HG03571 (cell line): ENCODE measurements around the gene RANBP9.

Experiments
- ATAC-seq: cut with Tn5 transposase; IDR thresholded peaks from one replicate; pipeline ENCODE4 v1.9.1; 2021; ENCODE audit not compliant: unreplicated experiment

RANBP9 gene

GRCh38 chr6:13604546-13605416 lies 106.9 kb downstream of the RANBP9 start:
- ATAC-seq, result no peak

DNA sequence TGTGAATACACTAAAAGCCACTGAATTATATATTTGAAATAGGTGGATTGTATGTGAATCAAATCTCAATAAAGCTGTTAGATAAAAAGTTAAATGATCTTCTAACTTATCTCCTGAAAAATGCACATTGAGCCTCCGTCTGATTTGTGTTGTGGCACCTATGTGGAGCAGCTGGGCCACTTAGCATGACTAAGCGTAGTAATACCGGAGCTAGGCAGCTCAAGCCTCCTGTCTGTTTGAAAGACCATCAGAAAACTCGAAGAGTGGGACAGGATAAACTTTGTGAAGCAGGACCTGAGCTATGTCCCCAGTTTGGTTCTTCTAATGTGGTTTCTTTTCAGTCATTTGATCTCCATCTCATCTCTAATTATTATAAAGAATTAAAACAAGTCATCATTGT lies 107.5 kb downstream of the RANBP9 start:
- no peak for ATAC-seq

- no peak for ATAC-seq
Measured at GRCh38 chr6:13600036-13600435, 111.6 kb downstream of the RANBP9 start.

DNA sequence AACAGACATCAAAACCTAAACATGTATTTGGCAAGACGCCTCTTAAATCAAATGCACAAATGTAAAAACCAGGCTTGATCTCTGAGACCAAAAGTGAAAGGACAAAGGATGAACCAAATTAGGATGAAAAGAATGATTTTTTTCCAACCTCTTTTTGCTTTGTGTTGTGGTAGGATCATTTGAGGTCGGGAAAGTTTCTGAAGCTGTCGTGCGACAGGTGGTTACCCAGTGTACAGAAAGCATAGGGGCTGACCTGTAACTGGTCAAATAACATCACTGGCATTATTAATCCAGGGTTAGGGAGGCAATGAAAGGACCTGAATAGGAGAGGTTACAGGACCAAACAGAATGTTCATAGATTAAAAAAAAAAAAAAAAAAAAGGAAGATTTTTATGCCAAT lies 114.6 kb downstream of the RANBP9 start:
- no peak for ATAC-seq

- ATAC-seq, result no peak
Measured at GRCh38 chr6:13593720-13594119, 117.9 kb downstream of the RANBP9 start.

DNA sequence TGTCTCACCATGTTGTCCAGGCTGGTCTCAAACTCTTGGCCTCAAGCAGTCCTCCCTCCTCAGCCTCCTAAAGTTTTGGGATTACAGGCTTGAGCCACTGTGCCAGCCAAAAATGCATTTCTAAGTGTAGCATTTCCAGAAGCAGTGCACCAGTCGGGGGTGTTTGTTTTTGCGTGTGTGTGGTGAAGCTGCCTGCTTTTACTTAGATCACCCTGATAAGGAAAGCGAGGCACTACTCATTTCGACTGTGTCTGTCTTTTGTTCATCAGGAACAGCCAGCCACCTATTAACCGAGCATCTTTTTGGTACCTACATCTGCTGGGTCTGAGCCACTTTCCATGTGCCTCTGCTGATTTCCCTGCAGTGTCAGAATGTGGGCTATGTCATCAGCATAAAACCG lies 118.5 kb downstream of the RANBP9 start:
- ATAC-seq, result no peak

- ATAC-seq, result no peak
Measured at GRCh38 chr6:13591205-13591921, 120.3 kb downstream of the RANBP9 start.

DNA sequence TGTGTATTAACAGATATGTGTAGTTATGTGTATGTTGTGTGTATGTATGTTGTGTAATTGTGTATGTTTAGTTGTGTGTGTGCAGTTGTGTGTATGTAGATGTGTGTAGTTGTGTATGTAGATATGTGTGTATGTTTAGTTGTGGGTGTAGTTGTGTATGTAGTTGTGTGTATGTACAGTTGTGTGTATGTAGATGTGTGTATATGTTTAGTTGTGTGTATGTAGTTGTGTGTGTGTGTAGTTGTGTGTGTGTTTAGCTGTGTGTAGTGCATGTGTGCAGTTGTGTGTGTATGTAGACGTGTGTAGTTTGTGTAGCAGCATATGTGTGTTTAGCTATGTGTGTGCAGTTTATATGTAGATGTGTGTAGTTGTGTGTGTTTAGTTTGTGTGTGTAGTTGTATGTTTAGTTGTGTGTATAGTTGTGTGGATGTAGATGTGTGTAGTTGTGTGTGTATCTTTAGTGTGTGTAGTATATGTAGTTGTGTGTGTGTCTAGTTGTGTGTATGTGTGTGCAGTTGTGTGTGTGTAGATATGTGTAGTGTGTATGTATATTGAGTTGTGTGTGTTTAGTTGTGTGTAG lies 121.0 kb downstream of the RANBP9 start:
- no peak for ATAC-seq

DNA sequence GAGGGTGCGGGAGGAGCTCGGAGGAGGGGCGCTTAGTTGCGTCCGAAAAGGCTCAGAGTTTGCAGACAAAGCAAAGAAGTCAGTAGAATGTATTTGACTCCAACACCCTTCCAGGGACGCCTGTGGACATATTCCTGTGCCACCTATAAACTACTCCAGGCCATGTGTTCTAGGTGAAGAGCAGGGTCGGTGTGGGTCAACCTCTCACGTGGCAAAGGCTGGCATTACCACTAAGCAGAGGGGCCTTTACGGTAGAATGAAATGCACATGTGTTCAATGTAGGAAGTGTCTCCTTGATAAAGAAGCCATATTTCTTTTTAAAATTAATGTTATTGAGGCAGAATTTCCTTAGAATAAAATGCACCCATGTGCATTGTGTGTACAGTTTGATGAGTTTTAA lies 121.8 kb downstream of the RANBP9 start:
- no peak for ATAC-seq

GRCh38 chr6:13586603-13587542 lies 124.8 kb downstream of the RANBP9 start:
- no peak for ATAC-seq

DNA sequence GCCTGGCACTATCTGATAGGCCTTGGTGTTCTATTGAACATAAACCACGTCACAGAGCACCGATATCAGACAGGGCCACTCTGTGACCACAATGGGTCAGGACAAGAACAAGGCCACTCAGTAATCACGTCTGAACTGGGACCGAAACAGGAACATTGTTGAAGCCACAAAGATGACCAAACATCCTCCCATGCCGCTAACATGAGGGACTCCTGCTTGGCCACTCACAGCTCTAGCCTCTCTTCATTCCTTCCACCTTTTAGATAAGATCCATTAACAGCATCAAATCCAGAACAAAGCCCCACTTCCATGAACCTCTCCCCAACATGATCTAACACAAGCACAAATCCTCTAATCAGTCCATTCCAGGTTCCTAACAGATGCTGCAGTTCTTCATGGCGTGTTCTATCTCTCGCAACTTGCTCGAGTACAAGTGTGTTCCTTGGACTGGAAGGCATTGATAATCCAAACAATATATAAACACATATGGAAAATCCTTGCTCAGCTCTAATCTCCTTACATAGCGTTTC lies 129.9 kb downstream of the RANBP9 start:
- ATAC-seq, result no peak

- no peak for ATAC-seq
Measured at GRCh38 chr6:13579911-13580310, 131.7 kb downstream of the RANBP9 start.

- no peak for ATAC-seq
Measured at GRCh38 chr6:13577926-13578325, 133.7 kb downstream of the RANBP9 start.

DNA sequence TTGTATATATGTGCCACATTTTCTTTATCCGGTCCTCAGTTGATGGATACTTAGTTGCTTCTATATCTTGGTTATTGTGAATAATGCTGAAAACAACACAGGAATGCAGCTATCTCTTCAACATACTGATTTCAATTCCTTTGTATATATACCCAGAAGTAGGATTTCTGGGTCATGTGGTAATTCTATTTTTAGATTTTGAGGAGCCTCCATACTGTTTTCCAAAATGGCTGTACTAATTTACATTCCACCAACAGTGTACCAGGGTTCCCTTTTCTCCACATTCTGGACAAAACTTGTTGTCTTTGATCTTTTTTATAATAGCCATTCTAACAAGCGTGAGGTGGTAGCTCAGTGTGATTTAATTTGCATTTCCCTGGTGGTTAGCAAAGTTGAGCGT lies 135.6 kb downstream of the RANBP9 start:
- no peak for ATAC-seq

DNA sequence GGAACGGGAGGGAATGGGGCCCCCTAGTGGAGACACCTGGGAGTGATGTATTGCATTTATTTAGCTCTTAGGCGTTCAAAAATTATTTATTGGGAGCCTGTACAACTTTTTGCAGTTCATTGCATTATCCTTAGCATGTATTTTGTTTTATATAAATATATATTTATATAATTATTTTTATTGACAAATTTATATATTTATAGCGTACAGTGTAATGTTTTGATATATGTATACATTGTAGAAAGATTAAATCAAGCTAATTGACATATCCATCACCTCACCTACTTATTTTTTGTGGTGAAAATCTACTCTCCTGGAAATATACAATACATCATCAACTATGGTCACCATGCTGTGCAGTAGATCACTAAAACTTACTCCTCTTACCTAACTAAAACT lies 136.3 kb downstream of the RANBP9 start:
- ATAC-seq, result no peak

- ATAC-seq, result peak; percentile 68
Measured at GRCh38 chr6:13574571-13575376, 136.9 kb downstream of the RANBP9 start, which contains the start of gene SIRT5. Gene SIRT5 (plus strand): TSS chr6:13574601. CDS start chr6:13584111, 9,510 bp downstream.

DNA sequence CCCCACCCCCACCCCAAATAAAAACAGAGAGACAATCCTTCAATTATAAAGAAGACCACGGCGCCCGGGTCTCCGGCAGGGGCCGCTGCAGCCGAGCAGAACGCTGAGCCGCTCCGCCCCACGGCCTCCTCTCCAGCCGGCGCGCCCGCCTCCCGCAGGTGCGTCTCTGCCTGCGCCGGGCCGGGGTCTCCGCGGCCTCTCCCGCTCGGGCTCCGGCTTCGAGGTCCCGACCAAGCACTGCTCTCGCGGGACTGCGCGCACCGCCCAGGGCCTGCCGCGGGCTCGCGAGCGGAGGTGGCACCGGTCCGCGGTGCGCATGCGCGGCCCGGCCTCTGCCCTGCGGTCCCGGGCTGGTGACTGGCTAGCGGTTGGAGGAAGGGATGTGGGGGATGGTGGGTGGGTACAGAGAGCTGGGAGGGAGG lies 137.5 kb downstream of the RANBP9 start:
- peak; percentile 76 for ATAC-seq

- no peak for ATAC-seq
Measured at GRCh38 chr6:13573669-13574110, 137.9 kb downstream of the RANBP9 start.

DNA sequence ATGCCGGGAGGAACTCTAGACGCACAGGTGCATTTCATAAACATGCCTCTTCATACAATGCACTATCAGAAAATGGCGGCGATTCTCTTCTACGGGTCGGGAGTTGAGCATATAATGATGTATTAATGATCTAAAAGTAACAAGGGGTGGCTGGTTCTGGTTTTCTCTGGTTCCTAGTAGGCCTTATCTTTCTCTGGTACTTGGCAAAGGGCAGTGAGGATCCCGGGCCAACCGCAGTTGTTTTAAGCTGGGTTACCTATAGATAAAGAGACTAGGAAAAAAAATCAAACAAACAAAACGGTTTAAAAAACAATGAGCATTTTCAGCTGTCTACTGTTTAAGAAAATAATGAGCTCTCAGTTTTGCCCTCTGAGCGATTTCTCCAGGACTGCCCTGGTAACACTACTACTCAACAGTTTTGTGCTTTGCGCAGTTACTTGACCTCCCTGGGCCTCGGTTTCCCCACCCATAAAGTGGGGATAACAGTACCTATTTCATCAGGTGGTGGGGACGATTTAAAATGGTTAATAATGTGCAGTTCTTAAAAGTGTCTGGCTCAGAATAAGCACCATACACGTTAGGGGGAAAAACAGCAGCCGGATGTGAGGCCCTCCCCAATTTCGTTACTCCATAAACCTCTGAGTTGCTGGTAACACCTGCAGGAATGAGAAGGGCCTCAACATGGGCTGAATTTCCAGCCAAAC lies 138.5 kb downstream of the RANBP9 start:
- ATAC-seq, result no peak
